PC-3 (cell line): ENCODE measurements around the gene MLYCD.

ENCODE experiments used
- CTCF ChIP-seq: fragments of 300-600 bp; sonication (generic); conservative IDR thresholded peaks from 2 replicates; pipeline ENCODE4 v1.5.1; 2017; ENCODE audit warnings: antibody characterized with exemption, low read depth, mild to moderate bottlenecking, low read length
- EZH2phosphoT487 ChIP-seq: fragments of 300-600 bp; sonication (generic); IDR thresholded peaks from 2 replicates; pipeline ENCODE4 v1.6.1; 2018; ENCODE audit warnings: mild to moderate bottlenecking, antibody characterized with exemption, low read length, borderline replicate concordance

GRCh38 chr16:83912519-83913244, 13.8 kb downstream of the MLYCD start:
- TF ChIP-seq CTCF (no peak), EZH2phosphoT487 (no peak)
